ENCODE results near the gene KLF11.
"Not testable (repeated sequence)": the region's sequence is repeated elsewhere in the genome, so short reads cannot be mapped to it uniquely, and the experiment has no call there.

Gene KLF11

DNA sequence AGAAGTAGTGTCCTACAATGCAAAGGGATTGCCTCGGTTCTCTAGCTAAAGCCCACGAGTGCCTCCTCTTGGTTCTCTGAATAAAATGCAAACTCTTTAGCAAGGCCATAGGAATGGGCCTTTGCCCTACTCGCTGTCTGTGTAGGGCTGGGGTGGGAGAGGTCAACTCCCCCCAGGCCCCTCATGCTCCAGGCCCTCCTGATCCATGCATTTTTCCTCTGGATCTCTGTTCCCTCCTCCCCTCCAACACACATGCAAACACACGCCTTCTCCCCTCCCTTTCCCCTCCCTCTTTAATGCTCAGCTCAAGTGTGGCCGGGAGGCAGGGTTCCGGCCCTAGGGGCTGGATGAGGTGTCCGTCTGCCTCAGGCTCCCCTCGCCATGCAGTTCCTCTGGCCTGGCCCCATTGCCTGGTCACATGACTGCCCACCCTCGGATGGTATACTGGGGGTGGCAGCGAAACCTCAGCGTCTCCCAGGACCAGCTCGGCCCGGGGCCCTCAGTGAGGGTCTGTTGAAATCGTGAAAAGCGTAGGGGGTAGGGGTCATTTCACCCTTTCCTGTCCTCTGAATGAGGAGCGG lies 14.9 kb upstream of the KLF11 start:
- no peak for DNase-seq (ENCODE audit: low spot score)
- TF ChIP-seq, protein P1, sequence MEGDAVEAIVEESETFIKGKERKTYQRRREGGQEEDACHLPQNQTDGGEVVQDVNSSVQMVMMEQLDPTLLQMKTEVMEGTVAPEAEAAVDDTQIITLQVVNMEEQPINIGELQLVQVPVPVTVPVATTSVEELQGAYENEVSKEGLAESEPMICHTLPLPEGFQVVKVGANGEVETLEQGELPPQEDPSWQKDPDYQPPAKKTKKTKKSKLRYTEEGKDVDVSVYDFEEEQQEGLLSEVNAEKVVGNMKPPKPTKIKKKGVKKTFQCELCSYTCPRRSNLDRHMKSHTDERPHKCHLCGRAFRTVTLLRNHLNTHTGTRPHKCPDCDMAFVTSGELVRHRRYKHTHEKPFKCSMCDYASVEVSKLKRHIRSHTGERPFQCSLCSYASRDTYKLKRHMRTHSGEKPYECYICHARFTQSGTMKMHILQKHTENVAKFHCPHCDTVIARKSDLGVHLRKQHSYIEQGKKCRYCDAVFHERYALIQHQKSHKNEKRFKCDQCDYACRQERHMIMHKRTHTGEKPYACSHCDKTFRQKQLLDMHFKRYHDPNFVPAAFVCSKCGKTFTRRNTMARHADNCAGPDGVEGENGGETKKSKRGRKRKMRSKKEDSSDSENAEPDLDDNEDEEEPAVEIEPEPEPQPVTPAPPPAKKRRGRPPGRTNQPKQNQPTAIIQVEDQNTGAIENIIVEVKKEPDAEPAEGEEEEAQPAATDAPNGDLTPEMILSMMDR (IDR thresholded peaks at IDR 0.05; ENCODE audit: borderline replicate concordance, control extremely low read depth, extremely low read depth, insufficient read depth, missing control alignments), result no peak
- in situ Hi-C loops (cut with MboI; ENCODE audit: low sequenced_read_pairs, unreplicated experiment), result no loop called here

GRCh38 chr2:10028988-10029874 lies 14.1 kb upstream of the KLF11 start:
- TF ChIP-seq, protein P1 (IDR thresholded peaks at IDR 0.05; ENCODE audit: borderline replicate concordance, control extremely low read depth, extremely low read depth, insufficient read depth, missing control alignments), result no peak
- DNase-seq (ENCODE audit: low spot score), result peak; percentile 90
- in situ Hi-C loops (cut with MboI; ENCODE audit: low sequenced_read_pairs, unreplicated experiment), result no loop called here

GRCh38 chr2:10029875-10030223 lies 13.5 kb upstream of the KLF11 start:
- DNase-seq (ENCODE audit: low spot score), result no peak
- TF ChIP-seq, protein P1 (IDR thresholded peaks at IDR 0.05; ENCODE audit: borderline replicate concordance, control extremely low read depth, extremely low read depth, insufficient read depth, missing control alignments), result no peak
- in situ Hi-C loops (cut with MboI; ENCODE audit: low sequenced_read_pairs, unreplicated experiment), result no loop called here

DNA sequence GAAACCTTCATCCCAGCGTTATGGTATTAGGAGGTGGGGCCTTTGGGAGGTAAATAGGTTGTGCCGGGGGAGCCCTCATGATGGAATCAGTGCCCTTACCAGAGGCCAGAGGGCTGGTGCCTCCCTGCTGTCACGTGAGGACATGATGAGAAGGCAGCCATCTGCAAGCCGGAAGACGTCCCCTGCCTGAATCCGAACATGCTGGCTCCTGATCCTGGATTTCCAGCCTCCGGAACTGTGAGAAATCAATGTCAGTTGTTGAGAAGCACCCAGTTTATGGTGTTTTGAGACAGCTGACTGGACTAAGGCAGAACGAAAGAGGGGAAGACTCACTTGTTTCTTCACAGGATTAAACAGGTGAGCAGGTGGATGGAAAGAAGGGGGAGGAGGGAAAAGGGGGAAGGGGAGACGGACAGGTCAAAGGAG lies 13.0 kb upstream of the KLF11 start:
- TF ChIP-seq, protein P1 (IDR thresholded peaks at IDR 0.05; ENCODE audit: borderline replicate concordance, control extremely low read depth, extremely low read depth, insufficient read depth, missing control alignments), result no peak
- in situ Hi-C loops (cut with MboI; ENCODE audit: low sequenced_read_pairs, unreplicated experiment), result no loop called here
- no peak for DNase-seq (ENCODE audit: low spot score)

DNA sequence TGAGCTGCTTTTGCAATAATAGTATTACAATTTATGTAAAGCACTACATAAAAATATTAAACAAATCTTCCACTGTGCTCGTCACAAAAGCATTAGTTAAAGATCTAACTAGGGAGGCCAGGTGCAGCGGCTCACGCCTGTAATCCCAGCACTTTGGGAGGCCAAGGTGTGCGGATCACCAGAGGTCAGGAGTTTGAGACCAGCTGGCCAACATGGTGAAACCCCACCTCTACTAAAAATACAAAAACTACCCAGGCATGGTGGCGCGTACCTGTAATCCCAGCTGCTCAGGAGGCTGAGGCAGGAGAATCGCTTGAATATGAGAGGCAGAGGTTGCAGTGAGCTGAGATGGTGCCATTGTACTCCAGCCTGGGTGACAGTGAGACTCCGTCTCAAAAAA lies 12.6 kb upstream of the KLF11 start:
- DNase-seq (ENCODE audit: low spot score); in situ Hi-C loops (cut with MboI; ENCODE audit: low sequenced_read_pairs, unreplicated experiment): not testable (repeated sequence)

DNA sequence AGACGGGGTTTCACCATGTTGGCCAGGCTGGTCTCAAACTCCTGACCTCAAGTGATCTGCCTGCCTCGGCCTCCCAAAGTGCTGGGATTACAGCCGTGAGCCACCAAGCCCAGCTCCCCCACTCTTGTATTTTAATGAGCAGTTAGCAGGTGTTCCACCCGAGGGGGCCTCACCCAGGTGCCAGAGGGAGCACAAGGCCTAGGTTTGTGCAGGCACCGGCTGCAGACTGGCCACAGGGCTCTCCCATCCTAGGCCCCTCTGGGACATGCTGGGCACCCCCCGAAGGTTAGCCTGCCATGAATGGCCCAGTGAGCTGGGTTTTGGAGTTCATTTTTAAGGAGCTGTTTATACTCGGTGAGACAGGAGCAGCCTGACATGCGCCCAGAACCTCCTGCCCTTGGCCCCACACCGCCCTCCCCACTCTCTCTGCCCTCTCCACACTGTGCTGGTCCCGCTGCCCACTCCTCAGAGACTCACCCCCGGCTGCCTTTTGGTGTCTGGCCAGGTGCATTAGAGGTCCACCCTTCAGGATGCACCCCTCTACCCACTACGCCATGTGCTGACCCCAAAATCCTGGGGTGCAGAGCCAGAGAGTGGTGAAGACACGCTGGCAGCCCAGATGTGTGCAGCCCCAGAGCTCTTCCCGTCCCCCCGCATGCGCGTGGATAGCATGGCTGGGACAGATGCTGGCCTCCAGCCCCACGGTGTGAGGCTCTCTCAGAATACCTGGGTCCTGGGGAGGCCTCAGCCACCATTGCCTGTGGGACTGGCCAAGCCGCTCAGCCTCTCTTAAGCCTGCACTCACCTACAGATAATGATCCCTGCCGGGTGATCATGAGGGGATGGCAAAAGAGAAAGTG lies 11.2 kb upstream of the KLF11 start:
- in situ Hi-C loops (cut with MboI; ENCODE audit: low sequenced_read_pairs, unreplicated experiment), result no loop called here
- TF ChIP-seq, protein P1 (IDR thresholded peaks at IDR 0.05; ENCODE audit: borderline replicate concordance, control extremely low read depth, extremely low read depth, insufficient read depth, missing control alignments), result no peak
- DNase-seq (ENCODE audit: low spot score), result no peak

Data from GM13976 (cell line).